NT2/D1 (cell line): ENCODE results near the gene TMEM178A.

Experiments
- SUZ12 ChIP-seq: IDR thresholded peaks from 2 replicates; pipeline ENCODE4 v1.6.1; 2011; ENCODE audit not compliant: insufficient read length, insufficient read depth; ENCODE audit errors: extremely low read depth
- YY1 ChIP-seq: IDR thresholded peaks from 2 replicates; pipeline ENCODE4 v1.6.1; 2011; ENCODE audit not compliant: insufficient read length, insufficient read depth

DNA sequence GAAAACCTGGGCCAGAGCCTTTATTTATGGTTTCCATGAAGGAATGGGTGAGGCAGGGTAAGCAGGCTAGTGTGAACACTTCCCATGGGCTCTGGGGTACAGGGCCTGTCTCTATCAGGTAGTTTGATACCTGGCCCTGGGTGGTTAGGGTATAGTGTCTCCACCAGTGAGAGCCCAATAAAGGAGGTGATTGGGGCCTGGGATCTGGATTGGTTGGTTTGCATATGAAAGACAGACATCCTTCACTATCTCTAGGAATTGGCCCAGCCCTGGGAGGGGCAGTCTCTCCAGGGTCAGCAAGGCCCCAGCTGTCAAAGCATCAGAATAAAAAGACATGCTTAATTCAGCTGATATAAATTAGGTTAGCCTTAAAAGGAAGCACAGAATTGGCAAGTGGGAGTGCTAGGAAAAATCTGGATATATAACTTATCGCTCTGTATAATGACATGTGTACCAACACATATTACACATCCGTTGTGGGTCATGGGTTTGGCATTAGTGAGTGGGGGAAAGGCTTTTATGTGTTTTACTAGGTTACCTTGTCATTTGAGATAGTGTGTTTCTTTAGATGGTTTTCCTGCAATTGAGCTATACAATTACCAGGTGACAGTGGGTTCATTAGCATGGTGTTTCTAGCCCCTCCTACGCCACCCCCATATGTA is 18.5 kb upstream of the TMEM178A start:
- no peak for TF ChIP-seq SUZ12
- no peak for TF ChIP-seq YY1
